Gastrocnemius medialis (tissue), 4 donors: ENCODE results near the gene FBXO33.

ENCODE experiments used
- POLR2A ChIP-seq, 2 donors: fragments of 450-650 bp; IDR thresholded peaks; one replicate each; pipeline ENCODE4 v1.6.1; 2017; ENCODE audit warnings: antibody characterized with exemption in 2 of 2, mild to moderate bottlenecking in 2 of 2, moderate library complexity in 2 of 2
- TF ChIP-seq, protein P1 (sequence below), 5 experiments: fragments of 450-650 bp in 3 of 5; fragments of 200-600 bp in 2 of 5; sonication (generic) in 2 of 5; IDR thresholded peaks in 4 of 5; conservative IDR thresholded peaks in 1 of 5; 1 replicate in 4 of 5; 2 replicates in 1 of 5; pipeline ENCODE4 v1.5.1; 2016 to 2019; ENCODE audit warnings: antibody characterized with exemption in 5 of 5, mild to moderate bottlenecking in 3 of 5, moderate library complexity in 3 of 5

GRCh38 chr14:39396448-39396847 is 35.8 kb downstream of the FBXO33 start:
- TF ChIP-seq, protein P1, sequence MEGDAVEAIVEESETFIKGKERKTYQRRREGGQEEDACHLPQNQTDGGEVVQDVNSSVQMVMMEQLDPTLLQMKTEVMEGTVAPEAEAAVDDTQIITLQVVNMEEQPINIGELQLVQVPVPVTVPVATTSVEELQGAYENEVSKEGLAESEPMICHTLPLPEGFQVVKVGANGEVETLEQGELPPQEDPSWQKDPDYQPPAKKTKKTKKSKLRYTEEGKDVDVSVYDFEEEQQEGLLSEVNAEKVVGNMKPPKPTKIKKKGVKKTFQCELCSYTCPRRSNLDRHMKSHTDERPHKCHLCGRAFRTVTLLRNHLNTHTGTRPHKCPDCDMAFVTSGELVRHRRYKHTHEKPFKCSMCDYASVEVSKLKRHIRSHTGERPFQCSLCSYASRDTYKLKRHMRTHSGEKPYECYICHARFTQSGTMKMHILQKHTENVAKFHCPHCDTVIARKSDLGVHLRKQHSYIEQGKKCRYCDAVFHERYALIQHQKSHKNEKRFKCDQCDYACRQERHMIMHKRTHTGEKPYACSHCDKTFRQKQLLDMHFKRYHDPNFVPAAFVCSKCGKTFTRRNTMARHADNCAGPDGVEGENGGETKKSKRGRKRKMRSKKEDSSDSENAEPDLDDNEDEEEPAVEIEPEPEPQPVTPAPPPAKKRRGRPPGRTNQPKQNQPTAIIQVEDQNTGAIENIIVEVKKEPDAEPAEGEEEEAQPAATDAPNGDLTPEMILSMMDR (IDR thresholded peaks at IDR 0.05 in 4 of 5, conservative IDR thresholded peaks at IDR 0.05 in 1 of 5), result no peak
- no peak for TF ChIP-seq POLR2A (IDR thresholded peaks at IDR 0.05)
